Trophoblast cell (in vitro differentiated cells and primary cell): ENCODE data around the gene ZBTB20.

Experiments
- DNase-seq, 2 donors: peaks; one replicate each; pipeline ENCODE4 v3.0.0-alpha.2; 2016
- H2AFZ ChIP-seq: 2 replicates; pipeline ENCODE4 v1.6.1; 2013; ENCODE audit warnings: low read length, moderate library complexity, mild to moderate bottlenecking; ENCODE audit not compliant: insufficient read depth, poor library complexity
- H2AK5ac ChIP-seq: 2 replicates; pipeline ENCODE4 v1.6.1; 2013; ENCODE audit warnings: mild to moderate bottlenecking, low read length
- H2BK120ac ChIP-seq: 2 replicates; pipeline ENCODE4 v1.6.1; 2013; ENCODE audit warnings: low read length, mild to moderate bottlenecking, moderate library complexity; ENCODE audit not compliant: insufficient read depth, poor library complexity
- H2BK12ac ChIP-seq: 2 replicates; pipeline ENCODE4 v1.6.1; 2013; ENCODE audit warnings: mild to moderate bottlenecking, low read length, moderate library complexity
- H2BK5ac ChIP-seq: 2 replicates; pipeline ENCODE4 v1.6.1; 2013; ENCODE audit warnings: low read length, low read depth, moderate library complexity, mild to moderate bottlenecking; ENCODE audit not compliant: poor library complexity
- H3K14ac ChIP-seq: 2 replicates; pipeline ENCODE4 v1.6.1; 2013; ENCODE audit warnings: mild to moderate bottlenecking, low read length
- H3K18ac ChIP-seq: 2 replicates; pipeline ENCODE4 v1.6.1; 2013; ENCODE audit warnings: mild to moderate bottlenecking, low read length
- H3K23ac ChIP-seq: 2 replicates; pipeline ENCODE4 v1.6.1; 2013; ENCODE audit warnings: low read length
- H3K27ac ChIP-seq: 2 replicates; pipeline ENCODE4 v1.5.1; 2013; ENCODE audit warnings: low read depth, mild to moderate bottlenecking, inconsistent platforms, low read length, moderate library complexity
- H3K27me3 ChIP-seq: 2 replicates; pipeline ENCODE4 v1.6.1; 2013; ENCODE audit warnings: inconsistent platforms, mild to moderate bottlenecking, low read length, moderate library complexity; ENCODE audit not compliant: insufficient read depth
- H3K36me3 ChIP-seq, 2 experiments: 1 replicate in 1 of 2; 2 replicates in 1 of 2; pipeline ENCODE4 v1.6.1; 2013; ENCODE audit warnings: low read length in 2 of 2, mild to moderate bottlenecking in 2 of 2, moderate library complexity in 1 of 2; ENCODE audit not compliant: insufficient read depth in 2 of 2, control insufficient read depth in 1 of 2
- H3K4ac ChIP-seq: 2 replicates; pipeline ENCODE4 v1.6.1; 2013; ENCODE audit warnings: low read depth, mild to moderate bottlenecking, low read length, moderate library complexity
- H3K4me1 ChIP-seq, 2 experiments: 1 replicate in 1 of 2; 2 replicates in 1 of 2; pipeline ENCODE4 v1.6.1; 2013; ENCODE audit warnings: low read length in 2 of 2, mild to moderate bottlenecking in 2 of 2, moderate library complexity in 1 of 2; ENCODE audit not compliant: insufficient read depth in 2 of 2, control insufficient read depth in 1 of 2
- H3K4me2 ChIP-seq: 2 replicates; pipeline ENCODE4 v1.6.1; 2013; ENCODE audit warnings: inconsistent platforms, mild to moderate bottlenecking, low read length, moderate library complexity
- H3K4me3 ChIP-seq: 2 replicates; pipeline ENCODE4 v1.5.1; 2013; ENCODE audit warnings: mild to moderate bottlenecking, low read depth, low read length, inconsistent platforms
- H3K79me1 ChIP-seq: one replicate; pipeline ENCODE4 v1.6.1; 2013; ENCODE audit warnings: low read length
- H3K79me2 ChIP-seq: 2 replicates; pipeline ENCODE4 v1.6.1; 2013; ENCODE audit warnings: low read length, mild to moderate bottlenecking; ENCODE audit not compliant: control insufficient read depth, insufficient read depth, poor library complexity
- H3K9ac ChIP-seq: 2 replicates; pipeline ENCODE4 v1.6.1; 2013; ENCODE audit warnings: mild to moderate bottlenecking, low read length
- H3K9me3 ChIP-seq: 2 replicates; pipeline ENCODE4 v1.6.1; 2013; ENCODE audit warnings: low read depth, mild to moderate bottlenecking, control low read depth, inconsistent platforms, low read length; ENCODE audit not compliant: insufficient read depth
- H4K12ac ChIP-seq: 2 replicates; pipeline ENCODE4 v1.6.1; 2013; ENCODE audit warnings: low read depth, mild to moderate bottlenecking, low read length, moderate library complexity
- H4K8ac ChIP-seq: 2 replicates; pipeline ENCODE4 v1.6.1; 2013; ENCODE audit warnings: low read depth, mild to moderate bottlenecking, low read length, moderate library complexity
- H4K91ac ChIP-seq: one replicate; pipeline ENCODE4 v1.6.1; 2013; ENCODE audit warnings: low read depth, mild to moderate bottlenecking, low read length, moderate library complexity
- WGBS: extraction: QIAGEN DNeasy Blood & Tissue Kit; methylation state at CpG from one replicate; pipeline ENCODE4 v1.1.7; 2013; ENCODE audit warnings: missing lambda C conversion rate; ENCODE audit not compliant: insufficient read length, insufficient coverage; ENCODE audit errors: extremely low coverage; 5-methylcytosine and 5-hydroxymethylcytosine counted together

ZBTB20 gene

DNA sequence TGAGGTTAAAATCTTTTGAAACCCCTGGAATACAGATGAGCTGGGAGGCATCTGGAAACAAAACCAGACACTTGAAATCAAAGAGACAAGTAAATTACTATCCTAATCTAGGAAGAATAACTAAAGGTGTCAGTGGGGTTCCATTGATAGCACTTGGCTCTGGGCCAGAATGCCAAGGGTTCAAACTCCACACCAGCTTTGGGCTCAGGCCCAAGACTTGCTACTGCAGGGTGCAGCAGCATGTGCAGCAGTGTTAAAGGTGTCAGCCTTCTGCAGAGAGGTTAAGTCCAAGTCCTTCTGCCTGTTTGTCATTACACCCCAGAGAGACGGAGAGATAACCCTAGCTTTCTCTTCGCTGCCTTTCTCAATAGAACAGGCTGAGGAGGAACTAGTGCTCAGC, 579.3 kb downstream of the ZBTB20 start:
- Histone ChIP-seq H4K12ac (no peak overlapping the region), H3K18ac (no peak overlapping the region), H3K27me3 (no peaks in the 10 kb centered on the region), H3K4me1 (peaks cover 0 to 4% of the 10 kb centered on the region in 2 experiments), H4K91ac (no peak overlapping the region), H3K9ac (no peak overlapping the region), H3K4me2 (no peak overlapping the region), H3K27ac (no peak overlapping the region), H3K14ac (no peak overlapping the region), H3K9me3 (no peaks in the 10 kb centered on the region), H2AFZ (no peak overlapping the region), H3K23ac (no peak overlapping the region), H2AK5ac (no peak overlapping the region), H2BK5ac (no peak overlapping the region), H3K4ac (no peak overlapping the region), H3K4me3 (no peak overlapping the region), H3K79me1 (no peaks in the 10 kb centered on the region), H4K8ac (no peak overlapping the region), H2BK120ac (no peak overlapping the region), H3K79me2 (no peaks in the 10 kb centered on the region), H2BK12ac (no peak overlapping the region), H3K36me3 (no peaks in the 10 kb centered on the region)
- WGBS = no CpG with 5 or more reads among the region's 2 CpGs
- no peak for DNase-seq

DNA sequence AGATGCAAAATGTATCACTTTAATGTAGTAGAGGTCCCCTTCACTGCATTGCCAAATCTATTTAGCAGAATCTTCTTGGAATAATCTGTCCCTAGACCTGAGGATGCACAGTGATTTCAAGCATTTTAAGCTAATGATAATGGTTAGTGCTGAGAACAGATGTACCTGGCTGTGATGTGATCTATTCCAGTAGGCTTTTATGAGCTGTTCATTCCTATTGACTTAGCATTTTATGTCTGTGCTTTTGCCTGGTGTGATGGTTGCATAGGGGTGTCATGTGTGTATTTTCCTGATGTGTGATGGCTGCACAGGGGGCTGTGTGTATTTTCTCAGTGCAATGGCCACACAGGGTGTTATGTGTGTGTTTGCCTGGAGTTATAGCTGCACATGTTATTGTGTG, 580.3 kb downstream of the ZBTB20 start:
- Histone ChIP-seq H2AFZ (no peak overlapping the region), H3K4me1 (peaks cover 0 to 4% of the 10 kb centered on the region in 2 experiments), H3K4me2 (no peak overlapping the region), H2BK120ac (no peak overlapping the region), H3K4me3 (no peak overlapping the region), H3K79me1 (no peaks in the 10 kb centered on the region), H3K36me3 (no peaks in the 10 kb centered on the region), H3K79me2 (no peaks in the 10 kb centered on the region), H3K9me3 (no peaks in the 10 kb centered on the region), H3K4ac (no peak overlapping the region), H4K12ac (no peak overlapping the region), H4K8ac (no peak overlapping the region), H4K91ac (no peak overlapping the region), H2AK5ac (no peak overlapping the region), H3K27ac (no peak overlapping the region), H2BK12ac (no peak overlapping the region), H3K27me3 (no peaks in the 10 kb centered on the region), H3K23ac (no peak overlapping the region), H3K14ac (no peak overlapping the region), H3K18ac (no peak overlapping the region), H3K9ac (no peak overlapping the region), H2BK5ac (no peak overlapping the region)
- DNase-seq = no peak

DNA sequence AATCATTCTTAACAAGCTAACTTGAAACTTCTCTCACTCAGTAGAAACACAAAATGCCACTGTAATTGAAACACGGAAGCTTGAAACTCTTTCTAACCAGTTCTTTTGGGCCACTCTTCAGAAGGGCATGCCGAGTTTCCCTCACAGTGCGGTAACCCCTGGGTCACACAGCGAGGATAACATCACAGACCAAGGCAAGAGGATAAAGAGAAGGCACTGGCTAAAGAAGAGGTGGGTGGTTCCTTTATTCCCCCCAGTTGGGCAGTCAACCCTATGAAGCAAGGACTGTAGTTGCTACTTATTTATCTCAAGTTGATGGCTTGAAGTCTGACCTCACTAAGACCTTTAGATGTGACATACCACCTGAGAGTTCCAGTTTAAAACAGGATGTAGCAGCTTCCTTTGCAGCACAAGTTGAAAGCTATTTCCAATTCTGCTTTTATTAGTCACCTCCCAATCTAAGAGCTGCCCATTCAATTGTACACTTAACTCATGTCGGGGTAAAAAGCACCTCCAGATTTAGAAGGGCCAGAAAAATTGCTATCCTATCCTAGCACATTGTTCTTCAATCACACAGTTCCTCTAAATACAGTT, 580.8 kb downstream of the ZBTB20 start:
- no peaks in the 10 kb centered on the region for H3K9me3 ChIP-seq
- no peak overlapping the region for H4K91ac ChIP-seq
- no peak overlapping the region for H3K9ac ChIP-seq
- no peak overlapping the region for H3K23ac ChIP-seq
- H2AFZ ChIP-seq = no peak overlapping the region
- H3K4ac ChIP-seq = no peak overlapping the region
- no peak for DNase-seq
- H2BK5ac ChIP-seq = no peak overlapping the region
- H3K79me2 ChIP-seq = no peaks in the 10 kb centered on the region
- no peak overlapping the region for H3K18ac ChIP-seq
- peaks cover 0 to 4% of the 10 kb centered on the region in 2 experiments for H3K4me1 ChIP-seq
- no peaks in the 10 kb centered on the region for H3K79me1 ChIP-seq
- H4K8ac ChIP-seq = no peak overlapping the region
- no peak overlapping the region for H2BK12ac ChIP-seq
- no peaks in the 10 kb centered on the region for H3K27me3 ChIP-seq
- no peak overlapping the region for H3K27ac ChIP-seq
- no peak overlapping the region for H3K14ac ChIP-seq
- no peak overlapping the region for H2AK5ac ChIP-seq
- no peak overlapping the region for H3K4me2 ChIP-seq
- no peaks in the 10 kb centered on the region for H3K36me3 ChIP-seq
- no peak overlapping the region for H3K4me3 ChIP-seq
- no CpG with 5 or more reads among the region's 5 CpGs for WGBS
- no peak overlapping the region for H4K12ac ChIP-seq
- no peak overlapping the region for H2BK120ac ChIP-seq

DNA sequence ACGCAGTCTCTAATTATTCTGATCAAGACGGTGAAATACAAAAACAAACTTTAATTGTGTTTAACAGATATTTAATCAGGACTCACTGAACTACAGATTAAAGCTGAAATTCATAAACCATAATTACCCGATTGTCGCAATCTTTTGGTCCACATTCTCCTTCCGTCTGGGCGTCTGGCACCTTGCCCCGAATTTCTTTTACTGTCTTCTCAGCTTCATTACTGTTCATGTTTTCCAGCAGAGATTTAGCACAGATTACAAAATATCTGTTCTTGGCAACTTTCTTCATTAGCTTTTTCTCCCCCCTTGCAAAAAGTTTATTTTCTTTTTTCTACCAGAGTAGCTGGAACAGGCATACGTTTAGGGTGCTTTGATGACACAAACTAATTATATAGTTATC, 581.9 kb downstream of the ZBTB20 start:
- Histone ChIP-seq H2BK120ac (no peak overlapping the region), H2BK12ac (no peak overlapping the region), H3K4ac (no peak overlapping the region), H3K23ac (no peak overlapping the region), H3K9me3 (no peaks in the 10 kb centered on the region), H3K27ac (no peak overlapping the region), H3K4me1 (peaks cover 0 to 4% of the 10 kb centered on the region in 2 experiments), H3K36me3 (no peaks in the 10 kb centered on the region), H2AK5ac (no peak overlapping the region), H3K14ac (no peak overlapping the region), H3K79me2 (no peaks in the 10 kb centered on the region), H4K8ac (no peak overlapping the region), H4K12ac (no peak overlapping the region), H3K4me3 (no peak overlapping the region), H3K27me3 (no peaks in the 10 kb centered on the region), H4K91ac (no peak overlapping the region), H3K9ac (no peak overlapping the region), H3K18ac (no peak overlapping the region), H3K4me2 (no peak overlapping the region), H3K79me1 (no peaks in the 10 kb centered on the region), H2BK5ac (no peak overlapping the region), H2AFZ (no peak overlapping the region)
- no CpG with 5 or more reads among the region's 8 CpGs for WGBS
- no peak for DNase-seq
